ENCODE data around the gene RPS26.

Gene RPS26

GRCh38 chr12:56010111-56010570 is 31.6 kb upstream of the RPS26 start:
- ChIA-PET POLR2A (interaction anchor here (0.7 kb wide), 1 partner anchor 267 kb away, joined by 3 read pairs; no protein-coding TSS in a partner anchor), CTCF (interaction anchor here (0.8 to 10.9 kb wide), 6 partner anchors 8 to 272 kb away, joined by 3 to 103 read pairs (median 13); partner anchors contain the start of genes IKZF4 and SUOX)
- no peak overlapping the region for H3K4me3 ChIP-seq (ENCODE audit: low read depth, low read length)
- no peak for DNase-seq (ENCODE audit: low read depth, low spot score)
- no peak for TF ChIP-seq CTCF (IDR thresholded peaks at IDR 0.05; ENCODE audit: insufficient read depth, low read length, missing control alignments)

- ChIA-PET CTCF (interaction anchor here (1.2 to 10.9 kb wide), 4 partner anchors 14 to 271 kb away, joined by 3 to 103 read pairs (median 46); partner anchors contain the start of genes SMARCC2 and SUOX), POLR2A (no interaction called here)
- TF ChIP-seq CTCF (IDR thresholded peaks at IDR 0.05; ENCODE audit: insufficient read depth, low read length, missing control alignments) = no peak
These were observed 30.1 kb upstream of the RPS26 start for GRCh38 chr12:56011509-56012090.

GRCh38 chr12:56013482-56013881 is 28.2 kb upstream of the RPS26 start:
- H3K4me3 ChIP-seq (ENCODE audit: low read depth, low read length) = no peak overlapping the region
- no peak for TF ChIP-seq CTCF (IDR thresholded peaks at IDR 0.05; ENCODE audit: insufficient read depth, low read length, missing control alignments)
- DNase-seq (ENCODE audit: low read depth, low spot score) = no peak
- CTCF ChIA-PET = interaction anchor here (1.0 to 10.9 kb wide), 3 partner anchors 13 to 17 kb away, joined by 3 to 103 read pairs (median 5); partner anchors contain the start of gene SUOX
- POLR2A ChIA-PET = no interaction called here

More at GRCh38 chr12:56011509-56012090, 30.1 kb upstream of the RPS26 start:
- H3K4me3 ChIP-seq (ENCODE audit: low read depth, low read length) = no peak overlapping the region
- DNase-seq (ENCODE audit: low read depth, low spot score) = no peak

DNA sequence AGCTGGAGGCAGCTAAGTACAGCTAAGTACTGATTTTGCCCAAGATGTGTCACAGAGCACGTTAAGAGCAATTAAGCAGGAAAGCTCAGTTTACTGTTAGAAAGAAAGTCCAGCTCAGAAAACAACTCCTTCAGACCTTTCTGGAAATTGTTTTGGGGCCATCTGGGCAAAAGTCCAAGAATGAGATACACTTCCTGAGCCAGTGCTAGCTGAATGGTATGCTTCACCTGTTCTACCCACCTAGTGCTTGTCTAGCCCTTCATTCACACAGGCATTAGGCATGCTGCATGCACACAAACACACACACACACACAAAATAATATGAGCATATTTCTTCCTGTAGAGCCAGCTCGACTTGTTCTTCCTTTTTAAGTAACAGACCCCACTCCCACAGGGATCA is 27.5 kb upstream of the RPS26 start:
- CTCF ChIA-PET = interaction anchor here (1.1 to 10.9 kb wide), 2 partner anchors 13 to 18 kb away, joined by 5 to 103 read pairs; no protein-coding TSS in a partner anchor
- no peak for DNase-seq (ENCODE audit: low read depth, low spot score)
- TF ChIP-seq CTCF (IDR thresholded peaks at IDR 0.05; ENCODE audit: insufficient read depth, low read length, missing control alignments) = no peak
- POLR2A ChIA-PET = no interaction called here
- no peak overlapping the region for H3K4me3 ChIP-seq (ENCODE audit: low read depth, low read length)

DNA sequence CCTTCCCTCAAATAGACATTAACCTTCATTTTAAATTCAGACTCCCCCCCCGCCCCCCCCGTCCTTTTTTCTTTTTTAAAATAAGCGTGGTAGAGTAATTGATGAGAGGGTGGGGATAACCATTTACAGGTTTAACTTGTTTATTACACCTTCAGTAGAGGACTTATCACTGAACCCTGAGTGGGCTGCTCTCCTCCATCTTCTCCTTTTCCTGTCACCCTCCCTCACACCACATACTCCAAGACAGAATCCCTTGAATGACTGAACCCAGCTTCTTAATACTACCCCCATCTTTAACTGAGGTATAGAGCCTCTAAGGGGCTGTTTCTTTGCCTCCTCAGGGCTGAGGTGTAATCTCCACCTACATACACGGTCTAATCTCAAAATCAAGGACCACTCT is 24.5 kb upstream of the RPS26 start:
- H3K4me3 ChIP-seq (ENCODE audit: low read depth, low read length) = no peak overlapping the region
- ChIA-PET CTCF (interaction anchor here (2.7 to 6.3 kb wide), 2 partner anchors 9 to 12 kb away, joined by 19 to 47 read pairs; no protein-coding TSS in a partner anchor), POLR2A (no interaction called here)
- TF ChIP-seq CTCF (IDR thresholded peaks at IDR 0.05; ENCODE audit: insufficient read depth, low read length, missing control alignments) = no peak
- DNase-seq (ENCODE audit: low read depth, low spot score) = no peak

- CTCF ChIA-PET = interaction anchor here (1.0 to 6.3 kb wide), 4 partner anchors 10 to 280 kb away, joined by 3 to 47 read pairs (median 33); partner anchors contain the start of gene SUOX
- TF ChIP-seq CTCF (IDR thresholded peaks at IDR 0.05; ENCODE audit: insufficient read depth, low read length, missing control alignments) = no peak
- POLR2A ChIA-PET = interaction anchor here (1.3 kb wide), 1 partner anchor 9 kb away, joined by 4 read pairs; no protein-coding TSS in a partner anchor
- H3K4me3 ChIP-seq (ENCODE audit: low read depth, low read length) = no peak overlapping the region
- DNase-seq (ENCODE audit: low read depth, low spot score) = no peak
These were observed 23.4 kb upstream of the RPS26 start for GRCh38 chr12:56018356-56018755.
